HepG2 (cell line): ENCODE measurements around the gene DSG4. TPM values are rescaled to one million over a fixed set of nuclear protein-coding genes. Genes with fewer than 3 reads are reported as not detected.

Experiments used
- CEBPG ChIP-seq: IDR thresholded peaks from 2 replicates; pipeline ENCODE4 v1.6.1; 2016
- CHCHD3 ChIP-seq: sonication (generic); formaldehyde crosslinking; IDR thresholded peaks from 2 replicates; pipeline ENCODE4 v1.8.0; 2022; ENCODE audit warnings: mild to moderate bottlenecking, missing genetic modification reagents, moderate library complexity
- CHD2 ChIP-seq: IDR thresholded peaks from 2 replicates; pipeline ENCODE4 v1.6.1; 2011; ENCODE audit warnings: low read depth, low read length, improper control_type of control experiment
- DNMT3B ChIP-seq: conservative IDR thresholded peaks from 2 replicates; pipeline ENCODE4 v1.6.1; 2016; ENCODE audit warnings: missing biosample characterization, control low read depth
- E2F1 ChIP-seq: sonication (generic); formaldehyde crosslinking; IDR thresholded peaks from 2 replicates; pipeline ENCODE4 v1.5.0; 2020; ENCODE audit warnings: missing genetic modification reagents
- GMEB2 ChIP-seq: IDR thresholded peaks from 2 replicates; pipeline ENCODE4 v1.6.1; 2016; ENCODE audit warnings: missing biosample characterization, missing genetic modification reagents, low read depth
- HDAC1 ChIP-seq: sonication (generic); formaldehyde crosslinking; IDR thresholded peaks from 2 replicates; pipeline ENCODE4 v1.5.1; 2020; ENCODE audit warnings: mild to moderate bottlenecking, missing genetic modification reagents
- HIC2 ChIP-seq: sonication (generic); formaldehyde crosslinking; IDR thresholded peaks from 2 replicates; pipeline ENCODE4 v1.9.0; 2022; ENCODE audit warnings: low read depth, missing genetic modification reagents
- IKZF5 ChIP-seq: IDR thresholded peaks from 2 replicates; pipeline ENCODE4 v1.6.1; 2018; ENCODE audit warnings: missing genetic modification reagents, mild to moderate bottlenecking, missing compliant biosample characterization
- ISL2 ChIP-seq: sonication (generic); formaldehyde crosslinking; IDR thresholded peaks from 2 replicates; pipeline ENCODE4 v1.5.0; 2020; ENCODE audit warnings: missing genetic modification reagents
- KLF12 ChIP-seq: sonication (generic); formaldehyde crosslinking; IDR thresholded peaks from 2 replicates; pipeline ENCODE4 v1.4.0; 2020; ENCODE audit warnings: missing genetic modification reagents, borderline replicate concordance
- NFKBIZ ChIP-seq: IDR thresholded peaks from 2 replicates; pipeline ENCODE4 v1.6.1; 2018; ENCODE audit warnings: missing genetic modification reagents, missing compliant biosample characterization
- POLR2G ChIP-seq: fragments of 200-400 bp; formaldehyde crosslinking; IDR thresholded peaks from 2 replicates; pipeline ENCODE4 v1.6.1; 2018; ENCODE audit warnings: mild to moderate bottlenecking, low read depth, low read length, moderate library complexity
- SETDB1 ChIP-seq: sonication (generic); formaldehyde crosslinking; IDR thresholded peaks from 2 replicates; pipeline ENCODE4 v1.5.1; 2020; ENCODE audit warnings: missing genetic modification reagents, mild to moderate bottlenecking, borderline replicate concordance
- SKIL ChIP-seq: sonication (generic); formaldehyde crosslinking; IDR thresholded peaks from 2 replicates; pipeline ENCODE4 v1.8.0; 2022; ENCODE audit warnings: missing genetic modification reagents, mild to moderate bottlenecking, moderate library complexity, borderline replicate concordance
- ZBTB20 ChIP-seq: sonication (generic); formaldehyde crosslinking; IDR thresholded peaks from 2 replicates; pipeline ENCODE4 v1.8.1; 2023; ENCODE audit warnings: missing genetic modification reagents, low read depth, mild to moderate bottlenecking, borderline replicate concordance
- ZMAT5 ChIP-seq: sonication (generic); formaldehyde crosslinking; IDR thresholded peaks from 2 replicates; pipeline ENCODE4 v1.5.0; 2020; ENCODE audit warnings: mild to moderate bottlenecking, low read depth, missing genetic modification reagents, borderline replicate concordance
- ZNF256 ChIP-seq: sonication (generic); formaldehyde crosslinking; conservative IDR thresholded peaks from 2 replicates; pipeline ENCODE4 v1.4.0; 2020; ENCODE audit warnings: missing genetic modification reagents
- ZNF292 ChIP-seq: sonication (generic); formaldehyde crosslinking; IDR thresholded peaks from 2 replicates; pipeline ENCODE4 v1.8.1; 2022; ENCODE audit warnings: mild to moderate bottlenecking, low read depth, missing genetic modification reagents, borderline replicate concordance
- ZNF644 ChIP-seq: IDR thresholded peaks from 2 replicates; pipeline ENCODE4 v1.6.1; 2016; ENCODE audit warnings: low read depth
- ZNF672 ChIP-seq: sonication (generic); formaldehyde crosslinking; IDR thresholded peaks from 2 replicates; pipeline ENCODE4 v1.8.1; 2022; ENCODE audit warnings: missing genetic modification reagents
- ZSCAN20 ChIP-seq: sonication (generic); formaldehyde crosslinking; IDR thresholded peaks from 2 replicates; pipeline ENCODE4 v1.4.0; 2020; ENCODE audit warnings: missing genetic modification reagents, mild to moderate bottlenecking, borderline replicate concordance
- polyA plus RNA-seq, 8 experiments: library from polyadenylated mRNA; depleted of rRNA in 3 of 8; stranded (reverse) in 7 of 8; unstranded in 1 of 8; fragments of >200 nt; fragmentation: Illumina TruSeq in 4 of 8; extraction: Trizol in 4 of 8; gene quantifications; 2 replicates each; pipeline versions ENCODE4 v1.2.1 to v1.2.3, GENCODE V29; 2011 to 2016; ENCODE audit warnings: low read depth in 4 of 8, missing spikeins in 1 of 8, mixed read lengths in 1 of 8; ENCODE audit not compliant: insufficient read depth in 1 of 8
- total RNA-seq, 5 experiments: library from RNA; depleted of rRNA; stranded (reverse); fragments of >200 nt; fragmentation: Illumina TruSeq; extraction: Trizol; gene quantifications; 2 replicates each; pipeline ENCODE4 v1.2.3, GENCODE V29; 2016; ENCODE audit warnings: low read depth in 1 of 5

The DSG4 gene
- total and polyA plus RNA-seq, 2 of the 13 experiments (the other 11 are each of a cell fraction or from before 2014, with no cell fraction given): 0.07 TPM; not detected in 1

- TF ChIP-seq DNMT3B (CRISPR knock-in tag) (no peak), HIC2 (CRISPR knock-in tag) (no peak), NFKBIZ (CRISPR knock-in tag) (no peak), KLF12 (CRISPR knock-in tag) (no peak), IKZF5 (peak; percentile 43; the same call in 1 of the 2 replicates), SETDB1 (CRISPR knock-in tag) (no peak), SKIL (CRISPR knock-in tag) (peak; percentile 35; the same call in 1 of the 2 replicates), ZNF292 (peak; percentile 80; the same call in 1 of the 2 replicates), GMEB2 (CRISPR knock-in tag) (no peak), ZMAT5 (CRISPR knock-in tag) (no peak), CHD2 (no peak), ZNF256 (CRISPR knock-in tag) (no peak), CEBPG (CRISPR knock-in tag) (peak; percentile 72), POLR2G (no peak), HDAC1 (CRISPR knock-in tag) (peak; percentile 53), ZNF644 (no peak), ISL2 (CRISPR knock-in tag) (0 out of 2 replicates have a peak, but pooled peaks have one; percentile 32), E2F1 (no peak), ZBTB20 (peak; percentile 86; the same call in 1 of the 2 replicates), ZSCAN20 (CRISPR knock-in tag) (no peak), ZNF672 (no peak), CHCHD3 (CRISPR knock-in tag) (no peak)
Measured at GRCh38 chr18:31373641-31374040, 2.9 kb upstream of the DSG4 start (continued).
